HG03175 (cell line): ENCODE data around the gene CNPY1.

Source experiments
- ATAC-seq: cut with Tn5 transposase; IDR thresholded peaks from one replicate; pipeline ENCODE4 v1.9.1; 2021; ENCODE audit warnings: mild to moderate bottlenecking, moderate library complexity; ENCODE audit not compliant: unreplicated experiment

The CNPY1 gene

DNA sequence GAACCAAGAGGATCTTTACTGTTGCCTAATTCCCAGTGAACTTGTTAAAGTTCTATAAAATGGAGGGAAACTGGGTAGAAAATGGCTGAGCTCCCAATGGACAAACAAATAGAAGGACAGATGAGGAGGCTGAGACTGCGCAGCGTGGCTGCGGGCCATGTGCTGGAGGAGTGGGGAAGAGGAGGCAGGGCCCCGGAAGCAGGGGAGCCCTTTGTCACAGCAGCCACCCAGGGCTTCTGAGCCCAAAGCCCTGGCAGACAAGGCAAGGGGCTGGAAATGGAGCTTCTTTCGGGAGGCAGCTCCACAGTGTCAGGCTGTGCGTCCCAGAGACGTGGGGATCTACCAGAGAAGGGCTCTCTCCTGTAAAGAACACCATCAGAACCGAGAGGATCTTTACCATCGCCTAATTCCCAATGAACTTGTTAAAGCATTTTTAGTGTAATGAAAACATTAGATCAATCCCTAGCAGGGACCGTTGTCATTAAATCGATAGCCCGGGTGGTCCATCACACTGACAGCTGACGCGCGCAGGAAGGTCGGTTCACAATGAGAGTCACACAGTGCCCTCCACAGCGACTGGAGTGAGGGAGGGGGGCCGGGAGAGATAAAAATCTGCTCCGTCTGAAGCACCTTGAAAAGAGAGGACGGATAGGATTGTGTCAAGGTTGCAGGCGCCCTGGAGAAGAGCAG, 14.0 kb upstream of the CNPY1 start:
- ATAC-seq, result no peak

DNA sequence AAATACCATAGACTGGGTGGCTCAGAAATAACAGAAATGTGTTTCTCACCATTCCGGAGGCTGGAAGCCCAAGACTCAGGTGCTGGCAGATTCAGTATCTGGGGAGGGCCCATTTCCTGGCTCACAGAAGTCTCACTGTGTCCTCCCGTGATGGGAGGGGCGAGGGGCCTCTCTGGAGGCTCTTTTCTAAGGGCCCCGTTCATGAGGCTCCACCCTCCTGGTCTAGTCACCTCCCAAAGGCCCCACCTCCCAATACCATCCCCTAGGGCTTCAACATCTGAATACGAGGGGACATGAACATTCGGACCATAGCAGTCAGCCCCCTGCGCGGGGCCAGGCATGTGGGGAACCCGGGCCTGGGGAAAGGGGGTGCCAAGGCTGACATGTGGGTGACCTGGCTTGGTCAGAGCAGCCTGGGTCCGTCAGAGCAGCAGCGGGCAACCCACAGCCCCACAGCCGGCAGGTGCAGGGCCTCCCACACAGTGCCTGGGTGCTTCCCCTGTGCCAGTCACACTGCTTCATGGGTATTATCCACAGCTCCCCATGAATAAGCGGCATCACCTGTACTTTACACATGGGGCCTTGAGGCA, 13.3 kb upstream of the CNPY1 start:
- ATAC-seq, result no peak

DNA sequence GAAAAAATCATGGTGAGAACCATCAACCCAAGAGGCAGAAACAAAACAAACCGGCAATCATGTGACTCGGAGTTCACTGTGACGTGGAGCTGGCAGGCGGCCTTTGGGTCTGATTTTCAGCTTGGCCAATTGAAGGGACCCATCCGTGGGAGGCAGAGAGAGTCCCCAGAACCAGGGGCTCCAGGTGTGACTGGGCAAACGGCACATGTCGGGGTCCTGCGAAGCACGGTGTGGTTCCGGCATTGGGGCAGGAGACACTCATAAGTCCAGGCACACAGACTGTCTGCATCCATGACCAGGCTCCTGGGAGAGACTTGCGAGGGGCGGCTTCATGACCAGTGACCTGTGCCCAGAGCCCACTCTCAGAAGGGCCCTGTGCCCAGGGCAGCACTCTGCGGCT, 12.6 kb upstream of the CNPY1 start:
- no peak for ATAC-seq

DNA sequence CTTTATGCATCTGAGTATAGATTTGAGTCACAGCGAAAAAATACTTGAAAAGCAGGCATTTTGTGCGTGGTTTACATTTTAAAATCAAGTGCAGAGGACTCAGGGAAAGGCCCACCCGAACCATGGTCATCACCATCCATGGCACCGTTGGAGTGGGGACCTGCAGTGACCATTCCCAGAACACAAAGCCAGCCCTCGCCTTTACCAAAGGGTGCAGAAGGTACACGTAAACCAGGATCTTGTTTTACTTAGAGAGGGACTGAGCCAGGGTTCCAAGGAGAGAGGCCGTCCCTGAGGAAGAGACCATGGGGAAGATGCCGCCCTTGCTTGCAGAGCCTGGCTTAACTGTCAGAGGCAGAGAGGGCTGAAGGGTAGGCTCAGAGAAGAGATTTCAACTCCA, 12.0 kb upstream of the CNPY1 start:
- no peak for ATAC-seq

GRCh38 chr7:155557778-155558177, 11.4 kb upstream of the CNPY1 start:
- ATAC-seq, result no peak

- ATAC-seq, result no peak
Observed at GRCh38 chr7:155556763-155557162, 10.4 kb upstream of the CNPY1 start.

GRCh38 chr7:155555116-155555695, 8.8 kb upstream of the CNPY1 start:
- no peak for ATAC-seq

DNA sequence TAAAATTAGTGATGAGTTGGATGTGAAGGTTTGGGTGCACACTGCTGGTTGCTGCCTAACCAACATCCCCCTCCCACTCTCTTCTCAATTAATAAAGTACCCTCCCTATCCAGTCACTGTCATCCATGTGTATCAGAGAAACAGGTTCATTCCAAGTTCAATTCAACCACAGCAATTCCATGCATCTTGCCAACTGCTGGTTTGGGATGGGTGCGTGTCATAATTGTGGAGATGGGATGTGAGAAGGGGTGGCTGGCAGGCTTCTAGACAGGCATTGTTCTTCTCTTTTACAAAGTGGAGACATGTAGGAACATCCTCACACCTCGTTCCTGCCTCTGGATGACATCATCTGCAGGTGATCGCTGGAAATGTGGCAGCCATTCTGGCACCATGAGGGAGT, 7.5 kb upstream of the CNPY1 start:
- no peak for ATAC-seq

DNA sequence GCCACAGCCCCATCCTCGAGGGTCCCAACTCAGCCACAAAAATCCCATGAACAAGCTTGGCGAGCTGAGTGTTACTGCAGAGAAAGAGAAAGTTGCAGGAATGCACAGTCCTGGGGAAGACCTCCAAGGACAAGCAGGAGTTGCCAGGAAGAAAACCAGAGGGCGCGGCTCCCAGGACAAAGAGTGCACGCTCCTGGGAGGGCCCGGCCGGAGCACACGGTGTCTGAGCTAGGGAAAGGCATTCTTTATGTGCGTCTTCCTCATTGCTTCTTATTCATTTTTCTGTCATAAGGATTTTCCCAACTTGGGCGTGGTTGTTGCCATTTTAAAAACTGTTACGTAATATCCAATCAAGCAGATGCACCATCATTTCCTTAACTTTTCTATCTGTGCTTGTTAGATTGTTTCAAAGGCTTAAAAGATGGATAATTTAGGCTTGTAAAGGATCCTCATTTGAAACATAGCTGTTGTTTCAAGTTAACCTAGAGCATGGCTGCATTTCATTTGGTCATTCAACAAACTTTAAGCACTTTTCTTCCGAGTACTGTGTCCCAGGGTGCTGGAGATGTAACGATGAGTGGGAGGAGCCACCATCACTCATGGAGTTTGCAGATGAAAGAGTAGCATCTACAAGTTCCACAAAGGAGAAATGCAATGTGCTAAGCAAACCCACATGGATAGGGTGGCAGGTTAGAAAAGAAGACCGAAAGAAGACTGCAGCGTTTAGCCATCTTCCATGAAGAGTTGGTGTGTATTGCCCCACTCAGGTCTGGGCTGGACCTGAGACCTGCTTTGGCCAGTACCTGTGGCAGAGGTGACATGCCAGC, 5.6 kb upstream of the CNPY1 start:
- ATAC-seq, result no peak

- no peak for ATAC-seq
Observed at GRCh38 chr7:155550916-155551315, 4.6 kb upstream of the CNPY1 start.

- ATAC-seq, result no peak
Observed at GRCh38 chr7:155549226-155549625, 2.9 kb upstream of the CNPY1 start.

- ATAC-seq, result no peak
Observed at GRCh38 chr7:155547161-155547791, 917 bp upstream of the CNPY1 start.

GRCh38 chr7:155545348-155545747, 1.0 kb downstream of the CNPY1 start:
- no peak for ATAC-seq

DNA sequence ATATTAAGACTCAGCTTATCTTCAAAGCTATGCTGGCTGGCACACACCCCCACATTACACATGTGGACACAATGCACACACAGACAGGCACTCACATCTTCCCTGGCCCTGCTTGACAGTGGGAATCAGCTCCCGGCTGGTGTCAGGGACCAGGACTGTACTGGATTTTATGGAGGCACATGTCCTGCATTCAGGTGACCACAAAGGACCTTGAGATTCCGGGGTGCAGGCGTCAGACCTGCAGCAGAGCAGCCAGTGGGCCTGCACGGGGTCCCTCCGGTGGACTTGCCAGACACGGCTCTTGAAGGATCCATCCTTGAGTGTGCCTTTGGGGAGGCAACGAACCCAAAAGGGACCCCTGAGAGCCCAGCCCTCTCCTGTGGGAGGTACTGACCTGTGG, 1.9 kb downstream of the CNPY1 start:
- no peak for ATAC-seq

GRCh38 chr7:155543926-155544325, 2.4 kb downstream of the CNPY1 start:
- ATAC-seq, result no peak

DNA sequence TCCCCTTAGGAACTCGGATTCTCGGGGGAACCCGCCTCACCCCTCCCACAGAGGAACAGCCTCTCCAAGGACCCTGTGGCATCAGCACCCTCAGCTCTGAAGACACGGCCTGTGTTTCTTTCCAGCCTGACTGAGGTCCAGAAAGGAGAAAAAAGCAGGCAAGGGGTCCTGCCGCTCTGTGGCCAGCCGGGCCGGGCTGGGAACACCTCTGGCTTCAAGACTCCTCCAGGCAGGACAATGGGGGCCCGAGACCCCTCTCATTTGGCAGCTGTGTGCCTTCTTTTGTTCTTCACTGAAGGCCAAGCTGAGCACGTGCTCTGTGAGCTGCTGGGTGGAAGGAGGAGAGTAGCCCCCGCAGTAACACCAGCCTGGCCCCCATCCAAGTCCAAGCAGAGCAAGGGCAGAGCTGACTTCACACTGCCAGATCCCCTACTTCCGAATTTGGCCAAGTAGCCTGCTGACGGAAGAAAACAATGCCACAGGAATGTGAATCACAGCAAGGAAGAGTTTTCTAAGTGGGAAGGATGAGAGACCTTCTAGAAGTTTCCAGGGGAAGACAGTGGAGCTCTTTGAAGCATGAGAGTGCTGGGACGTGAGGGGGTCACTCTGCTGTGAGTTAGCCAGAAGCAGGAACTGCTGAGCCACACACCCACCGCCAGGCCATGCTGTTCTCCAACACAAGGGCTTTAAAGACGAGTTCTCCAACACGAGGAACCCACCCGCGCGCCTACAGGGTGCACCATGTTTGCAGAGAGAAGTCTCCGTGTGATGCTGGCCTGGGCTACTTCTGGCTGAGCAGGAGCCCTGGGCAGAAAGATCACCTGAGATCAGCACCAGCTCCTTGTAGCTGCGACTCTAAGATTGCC, 3.1 kb downstream of the CNPY1 start:
- ATAC-seq, result no peak

- no peak for ATAC-seq
Observed at GRCh38 chr7:155541986-155542675, 4.2 kb downstream of the CNPY1 start.

GRCh38 chr7:155540553-155540952, 5.8 kb downstream of the CNPY1 start:
- no peak for ATAC-seq

GRCh38 chr7:155538293-155538692, 8.1 kb downstream of the CNPY1 start:
- ATAC-seq, result no peak

- ATAC-seq, result no peak
Observed at GRCh38 chr7:155536451-155536850, 9.9 kb downstream of the CNPY1 start.
